Dedifferentiated amniotic fluid mesenchymal stem cell (primary cell): ENCODE measurements around the gene EGR4.
"Not testable (repeated sequence)": the region's sequence is repeated elsewhere in the genome, so short reads cannot be mapped to it uniquely, and the experiment has no call there.

Experiments used
- DNase-seq: peaks from one replicate; pipeline ENCODE4 v3.0.0-alpha.2; 2016; ENCODE audit errors: extremely low spot score

The EGR4 gene

GRCh38 chr2:73263540-73264331, 29.6 kb downstream of the EGR4 start:
- DNase-seq = no peak

- not testable (repeated sequence) for DNase-seq
Observed at GRCh38 chr2:73262691-73263429, 30.5 kb downstream of the EGR4 start.

GRCh38 chr2:73262108-73262651, 31.2 kb downstream of the EGR4 start:
- no peak for DNase-seq

GRCh38 chr2:73260338-73260984, 32.9 kb downstream of the EGR4 start:
- no peak for DNase-seq

- no peak for DNase-seq
Observed at GRCh38 chr2:73259704-73260337, 33.5 kb downstream of the EGR4 start.

GRCh38 chr2:73259276-73259675, 34.1 kb downstream of the EGR4 start:
- DNase-seq = no peak

GRCh38 chr2:73258913-73259215, 34.5 kb downstream of the EGR4 start:
- DNase-seq = no peak

GRCh38 chr2:73258186-73258912, 35.0 kb downstream of the EGR4 start:
- DNase-seq = no peak

GRCh38 chr2:73257425-73258125, 35.8 kb downstream of the EGR4 start:
- DNase-seq = no peak

GRCh38 chr2:73257021-73257420, 36.3 kb downstream of the EGR4 start:
- no peak for DNase-seq

GRCh38 chr2:73256618-73256922, 36.8 kb downstream of the EGR4 start:
- no peak for DNase-seq

GRCh38 chr2:73255907-73256617, 37.3 kb downstream of the EGR4 start:
- no peak for DNase-seq

- no peak for DNase-seq
Observed at GRCh38 chr2:73255007-73255644, 38.2 kb downstream of the EGR4 start.

GRCh38 chr2:73254343-73255006, 38.9 kb downstream of the EGR4 start:
- no peak for DNase-seq

GRCh38 chr2:73253901-73254300, 39.4 kb downstream of the EGR4 start:
- DNase-seq = no peak

GRCh38 chr2:73253400-73253799, 39.9 kb downstream of the EGR4 start:
- no peak for DNase-seq

- DNase-seq = no peak
Observed at GRCh38 chr2:73252238-73253027, 40.9 kb downstream of the EGR4 start.
